Measurements from ENCODE around the gene GNPTG.

The GNPTG gene

DNA sequence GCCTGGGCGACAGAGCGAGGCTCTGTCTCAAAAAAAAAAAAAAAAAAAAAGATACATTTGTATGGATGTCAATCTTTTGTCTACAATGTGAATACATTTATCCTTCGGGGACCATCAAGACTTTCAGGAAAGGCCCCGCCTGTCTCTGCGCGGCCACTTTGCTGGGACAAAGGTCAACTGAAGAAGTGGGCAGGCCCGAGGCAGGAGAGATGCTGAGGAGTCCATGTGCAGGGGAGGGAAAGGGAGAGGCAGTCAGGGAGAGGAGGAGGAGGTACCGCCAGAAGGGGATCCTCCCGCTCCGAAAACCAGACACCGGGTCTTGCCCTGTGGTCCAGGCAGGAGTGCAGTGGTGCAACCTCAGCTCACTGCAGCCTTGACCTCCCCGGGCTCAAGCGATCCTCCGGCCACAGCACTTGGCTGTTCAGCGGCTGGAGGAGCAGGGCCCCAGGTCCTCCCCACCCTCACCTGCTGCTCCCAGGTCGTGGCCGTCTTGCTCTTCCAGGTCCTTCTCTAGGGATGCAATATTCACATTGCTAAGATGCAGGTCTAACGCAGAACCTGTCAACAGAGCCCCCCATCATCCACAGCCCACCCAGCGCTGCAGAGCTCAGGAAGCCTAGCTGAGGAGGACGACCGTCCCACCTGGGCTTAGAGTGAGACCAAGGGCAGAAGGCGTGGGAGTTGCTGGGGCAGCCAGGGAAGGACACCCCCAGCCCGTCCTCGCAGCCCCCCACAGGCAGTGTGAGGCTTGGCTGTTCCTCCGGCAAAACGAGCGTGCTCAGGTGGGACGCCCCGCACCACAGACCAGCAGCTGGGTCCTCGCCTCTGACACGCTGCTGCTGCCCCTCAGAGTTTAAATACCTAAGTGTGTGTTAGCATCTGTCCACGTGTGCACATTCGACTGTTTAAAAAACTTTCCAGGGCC lies 19.6 kb downstream of the GNPTG start:
- DNase-seq (ENCODE audit: low read depth in 2 of 2): no peak

DNA sequence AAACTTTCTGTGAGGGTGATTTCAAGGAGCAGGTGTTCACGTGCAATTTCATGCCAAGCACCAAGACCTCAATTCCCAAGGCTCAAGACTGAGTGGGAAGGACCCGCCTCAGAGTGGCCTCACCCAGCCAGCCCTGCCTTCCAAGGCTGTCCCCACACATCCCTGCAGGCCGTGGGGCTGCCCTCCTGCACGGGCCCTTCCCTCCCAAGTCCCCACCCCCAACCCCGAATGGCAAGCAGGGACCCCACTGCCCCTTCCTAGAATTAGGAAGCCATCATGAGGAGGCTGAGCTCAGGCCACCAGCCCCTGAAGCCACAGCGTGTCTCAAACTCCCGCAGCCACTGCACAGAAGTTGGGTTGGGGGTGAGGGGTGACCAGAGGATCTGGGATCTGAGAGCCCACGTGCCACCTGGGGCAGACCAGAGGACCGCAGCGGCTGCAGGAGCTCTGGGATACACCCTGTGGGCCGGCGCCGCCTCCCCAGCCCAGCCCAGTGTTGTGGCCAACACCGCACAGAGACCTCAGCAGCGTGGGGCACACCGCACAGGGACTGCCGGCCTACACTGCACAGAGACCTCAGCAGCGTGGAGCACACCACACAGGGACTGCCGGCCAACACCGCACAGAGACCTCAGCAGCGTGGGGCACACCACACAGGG lies 20.7 kb downstream of the GNPTG start:
- no peak for DNase-seq (ENCODE audit: low read depth in 2 of 2)

DNA sequence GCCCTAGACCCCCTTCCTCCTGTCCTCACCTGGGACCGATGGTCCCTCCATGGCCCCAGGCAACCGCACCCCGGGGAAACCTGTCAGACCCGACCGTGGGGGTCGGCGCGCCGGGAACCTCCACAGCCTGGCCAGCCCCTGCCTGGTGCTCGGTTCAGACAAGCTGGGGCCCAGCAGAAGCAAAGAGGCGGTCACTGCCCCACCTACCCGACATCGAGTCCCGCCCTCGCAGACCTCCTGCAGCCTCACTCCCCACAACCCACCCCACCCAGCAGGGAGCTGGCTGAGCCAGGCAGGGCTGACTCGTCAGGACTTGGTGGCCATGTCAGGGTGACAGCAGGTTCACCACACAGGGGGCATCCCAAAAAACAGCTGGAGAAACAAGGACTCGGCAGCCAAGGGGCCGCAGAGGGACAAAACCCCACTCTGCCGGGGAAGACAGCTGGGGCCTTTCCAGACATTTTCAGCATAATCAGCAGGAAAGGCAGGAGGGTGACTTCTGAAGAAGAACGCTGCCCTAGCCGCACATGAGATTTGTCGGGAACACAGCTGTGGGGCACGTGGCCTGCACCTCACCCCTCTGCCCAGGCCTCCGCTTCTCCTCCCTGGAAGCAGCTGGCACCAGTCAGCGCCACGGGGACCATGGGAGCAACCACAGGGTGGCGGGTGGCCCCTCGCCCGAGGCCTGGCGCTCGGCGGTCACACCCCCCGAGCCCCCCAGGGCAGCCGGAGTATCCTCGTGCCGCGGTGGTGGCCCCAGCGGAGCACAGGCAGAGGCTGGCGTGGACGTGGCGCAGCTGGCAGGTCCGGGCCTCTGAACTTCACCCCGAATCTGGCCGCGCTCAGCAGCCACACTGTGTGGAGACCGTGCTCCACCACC lies 22.9 kb downstream of the GNPTG start:
- no peak for DNase-seq (ENCODE audit: low read depth in 2 of 2)

DNA sequence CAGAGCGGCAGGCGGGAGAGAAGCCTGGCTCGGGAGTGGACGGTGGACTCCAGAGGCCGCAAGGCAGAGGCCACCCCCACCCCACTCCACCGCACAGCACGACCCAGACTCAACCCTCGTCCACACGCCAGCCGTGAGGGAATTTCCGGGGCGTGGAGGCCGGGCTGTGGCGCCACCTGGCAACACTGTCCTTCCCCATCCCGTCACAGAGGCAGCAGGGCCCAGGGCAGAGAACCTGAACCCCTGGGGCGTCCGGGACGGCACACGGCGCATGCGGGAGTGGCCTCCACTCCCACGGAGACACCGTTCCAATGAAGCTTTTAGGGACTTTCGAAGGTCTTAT lies 23.5 kb downstream of the GNPTG start:
- DNase-seq (ENCODE audit: low read depth in 2 of 2): no peak

DNA sequence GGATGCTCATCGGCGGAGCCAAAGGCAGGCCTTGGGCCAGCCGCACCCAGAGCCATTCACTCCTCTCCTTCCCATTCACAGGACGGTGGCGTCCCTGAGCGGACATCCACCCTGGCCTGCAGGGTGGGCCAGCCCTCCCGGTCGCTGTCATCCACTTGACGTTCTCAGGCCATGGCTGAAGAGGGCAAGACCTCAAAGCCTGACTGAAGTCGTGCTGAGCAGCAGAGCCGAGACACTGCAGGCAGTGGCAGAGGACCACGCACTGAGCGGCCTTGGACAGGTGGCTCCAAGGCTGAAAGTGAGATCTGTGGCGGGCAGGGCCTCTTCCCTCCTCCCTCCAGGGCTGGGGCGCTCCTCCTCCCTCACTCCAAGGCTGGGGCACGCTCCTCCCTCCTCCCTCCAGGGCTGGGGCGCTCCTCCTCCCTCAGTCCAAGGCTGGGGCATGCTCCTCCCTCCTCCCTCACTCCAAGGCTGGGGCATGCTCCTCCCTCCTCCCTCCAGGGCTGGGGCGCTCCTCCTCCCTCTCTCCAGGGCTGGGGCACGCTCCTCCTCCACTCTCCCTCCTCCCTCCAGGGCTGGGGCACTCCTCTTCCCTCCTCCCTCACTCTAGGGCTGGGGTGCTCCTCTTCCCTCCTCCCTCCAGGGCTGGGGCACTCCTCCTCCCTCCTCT lies 24.1 kb downstream of the GNPTG start:
- DNase-seq (ENCODE audit: low read depth in 2 of 2): no peak

DNA sequence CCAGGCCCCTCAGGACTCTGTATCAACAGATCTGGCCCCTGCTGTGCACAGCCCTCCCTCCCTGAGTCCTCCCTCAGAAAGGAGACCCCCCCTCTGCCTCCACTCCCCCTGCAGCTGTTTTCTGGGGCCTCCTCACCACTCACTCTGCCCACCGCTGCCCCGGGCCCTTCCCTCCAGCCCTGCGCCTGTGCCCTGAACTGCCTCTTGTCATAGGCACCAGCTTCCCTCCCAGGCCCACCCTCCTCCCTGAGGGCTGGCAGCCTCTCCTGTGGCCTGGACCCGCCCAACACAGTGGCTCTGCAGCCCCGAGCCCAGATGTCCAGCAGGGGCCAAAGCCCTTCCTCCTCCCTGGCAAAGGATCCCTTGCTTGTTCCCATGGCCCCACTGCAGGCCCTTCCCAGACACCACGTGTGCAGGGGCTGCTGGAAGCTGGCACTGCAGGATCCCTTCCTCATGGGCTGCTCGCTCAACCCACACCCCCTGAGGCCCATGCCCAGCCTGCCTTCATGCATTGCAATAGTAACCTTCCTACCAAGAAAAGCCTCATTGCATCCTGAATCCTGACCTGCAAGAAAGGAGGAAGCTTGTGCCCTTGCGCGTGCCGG lies 25.8 kb downstream of the GNPTG start:
- no peak for DNase-seq (ENCODE audit: low read depth in 2 of 2)

DNA sequence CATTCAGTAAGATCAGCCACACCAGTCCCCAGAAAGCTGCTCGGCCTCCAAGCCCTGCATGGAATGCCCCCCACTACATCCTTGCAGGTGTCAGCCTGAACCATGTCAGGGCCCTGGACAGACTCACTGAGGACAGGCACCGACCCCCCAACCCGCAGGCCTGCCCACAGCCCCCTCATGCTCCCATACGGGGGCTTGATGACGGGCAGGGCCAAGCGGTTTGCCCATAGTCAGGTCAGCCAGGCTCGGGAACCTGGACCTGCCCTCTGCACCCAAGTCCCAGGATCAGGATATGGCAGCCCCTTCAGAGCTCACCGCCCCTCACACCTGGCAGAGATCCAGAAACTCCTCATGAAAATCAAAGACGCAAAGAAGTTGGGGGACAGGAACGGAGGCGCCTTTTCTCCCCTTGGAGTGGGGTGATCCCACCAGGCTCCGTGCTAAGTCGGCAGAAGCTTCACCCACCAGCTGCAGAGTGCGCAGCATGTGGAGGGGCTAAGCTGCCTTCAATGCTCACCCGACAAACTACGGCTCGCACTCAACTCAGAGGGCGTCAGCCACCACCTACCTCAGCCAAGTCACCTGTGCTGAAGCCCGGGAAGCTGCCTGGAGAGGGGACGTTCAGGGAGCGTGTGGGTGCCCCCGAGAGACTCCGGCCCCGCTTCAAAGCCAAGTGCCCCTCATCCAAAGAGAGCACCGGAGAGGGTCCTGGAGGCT lies 26.5 kb downstream of the GNPTG start:
- no peak for DNase-seq (ENCODE audit: low read depth in 2 of 2)

DNA sequence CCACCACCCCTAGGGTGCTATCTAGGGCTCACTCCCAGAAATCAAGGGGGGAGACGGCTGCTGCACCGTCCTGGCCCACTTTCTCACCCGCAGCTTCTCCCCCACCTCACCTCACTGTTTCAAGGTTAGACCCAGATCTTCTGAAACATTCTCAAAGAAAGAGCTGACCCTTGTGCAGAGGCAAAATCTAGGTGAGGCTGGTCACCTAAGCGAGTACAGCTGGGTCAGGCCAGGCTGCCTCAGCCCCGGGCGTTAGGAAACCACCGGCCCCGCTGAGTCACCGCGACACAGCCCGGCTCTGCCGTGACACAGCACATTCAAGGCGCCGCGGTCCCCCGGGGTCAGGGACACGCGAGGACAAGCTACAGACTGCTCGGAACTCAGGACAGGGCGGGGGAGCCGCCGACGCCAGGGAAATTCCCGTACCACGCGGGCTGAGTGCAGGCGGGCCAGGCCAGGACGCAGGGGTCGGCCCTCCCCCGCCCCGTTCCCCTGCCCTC lies 27.1 kb downstream of the GNPTG start:
- DNase-seq (ENCODE audit: low read depth in 2 of 2): peak; percentile 60 to 67

DNA sequence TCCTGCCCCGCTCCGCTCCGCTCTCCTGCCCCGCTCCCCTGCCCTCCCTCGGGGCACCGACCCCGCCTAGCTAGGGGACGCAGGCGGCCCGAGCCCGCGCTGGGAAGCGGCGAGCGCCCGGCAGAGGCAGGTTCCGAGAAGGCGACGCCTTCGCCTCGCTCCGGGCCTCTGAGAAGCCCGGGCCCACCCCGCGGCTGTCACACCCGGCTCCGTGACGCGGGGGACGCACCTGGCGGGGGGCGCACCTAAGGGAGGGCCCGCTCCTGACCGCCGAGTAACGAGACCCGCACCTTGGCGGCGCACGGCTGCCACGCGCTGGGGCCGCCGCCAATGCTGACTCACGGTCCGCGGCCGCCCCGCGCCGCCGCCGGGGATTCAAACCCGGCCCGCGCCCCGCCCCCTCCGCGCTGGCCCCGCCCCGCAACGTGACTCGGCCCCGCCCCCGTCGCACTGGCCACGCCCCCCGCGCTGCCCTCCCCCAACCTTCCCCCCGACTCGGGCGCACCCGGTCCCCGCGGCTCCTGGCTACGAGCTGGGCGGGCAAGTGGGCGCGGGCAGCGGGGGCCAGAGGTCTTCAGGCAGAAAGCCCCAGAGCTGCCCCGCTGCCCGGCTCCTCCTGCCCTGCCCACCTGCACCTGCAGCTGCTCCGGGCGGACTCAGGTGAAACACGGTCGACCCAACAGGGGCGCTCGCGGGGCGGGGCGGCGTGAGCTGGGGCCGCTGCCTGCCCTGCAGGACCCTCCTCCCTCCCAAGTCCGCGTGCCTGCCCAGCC lies 27.8 kb downstream of the GNPTG start:
- DNase-seq (ENCODE audit: low read depth in 2 of 2): peak; percentile 54 to 58

DNA sequence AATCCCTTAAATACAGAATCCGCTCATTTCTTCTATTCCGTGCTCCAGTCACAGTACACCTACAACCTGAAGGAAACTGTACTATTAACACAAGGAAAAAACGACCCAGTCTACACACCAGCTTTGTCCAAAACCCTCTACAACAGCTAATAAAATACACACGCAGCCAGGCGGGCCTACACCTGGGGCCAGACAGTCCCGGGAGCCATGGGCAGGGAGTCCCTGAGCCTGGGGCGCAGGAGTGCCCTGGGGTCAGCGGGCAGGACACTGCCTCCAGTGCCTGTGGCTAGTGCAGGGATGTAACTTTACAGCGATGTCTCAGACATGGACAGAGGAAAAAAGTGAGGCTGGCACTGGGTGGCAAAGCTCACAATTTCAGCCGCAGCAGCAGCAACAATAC lies 28.5 kb downstream of the GNPTG start:
- DNase-seq (ENCODE audit: low read depth in 2 of 2): no peak

DNA sequence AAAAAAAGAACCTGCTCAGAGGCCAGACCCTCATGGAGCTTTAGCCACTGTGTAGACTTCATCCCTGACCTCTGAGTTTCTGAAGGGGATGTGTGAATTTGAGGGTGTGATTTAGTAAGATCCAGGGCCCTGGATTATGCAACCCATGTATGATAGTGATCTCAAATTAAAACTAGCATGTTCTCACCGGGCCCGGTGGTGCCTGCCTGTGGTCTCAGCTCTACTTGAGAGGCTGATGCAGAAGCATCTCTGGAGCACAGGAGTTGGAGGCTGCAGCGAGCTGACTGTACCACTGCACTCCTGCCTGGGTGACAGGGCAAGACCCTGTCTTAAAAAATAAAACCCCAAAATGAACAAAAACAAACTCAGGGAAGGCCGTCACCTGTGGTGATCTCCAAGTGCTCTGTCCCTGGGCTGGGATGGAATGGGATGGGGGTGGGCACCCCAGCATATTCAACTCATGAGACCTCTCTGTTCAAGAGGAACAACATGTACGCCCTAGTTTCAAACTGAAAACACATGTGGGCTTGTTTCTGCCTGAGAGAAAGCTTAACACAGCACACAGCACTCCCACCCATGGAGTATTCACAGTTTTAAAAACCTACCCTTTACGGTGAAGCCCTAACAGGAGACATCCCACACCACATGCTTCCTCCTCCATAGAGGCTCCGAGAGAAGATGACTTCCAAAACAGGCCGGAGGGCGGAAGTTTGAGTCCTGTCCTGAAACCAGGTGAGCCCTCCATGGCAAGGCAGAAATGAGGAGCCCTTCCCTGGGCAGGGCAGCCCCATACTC lies 30.1 kb downstream of the GNPTG start:
- DNase-seq (ENCODE audit: low read depth in 2 of 2): no peak

DNA sequence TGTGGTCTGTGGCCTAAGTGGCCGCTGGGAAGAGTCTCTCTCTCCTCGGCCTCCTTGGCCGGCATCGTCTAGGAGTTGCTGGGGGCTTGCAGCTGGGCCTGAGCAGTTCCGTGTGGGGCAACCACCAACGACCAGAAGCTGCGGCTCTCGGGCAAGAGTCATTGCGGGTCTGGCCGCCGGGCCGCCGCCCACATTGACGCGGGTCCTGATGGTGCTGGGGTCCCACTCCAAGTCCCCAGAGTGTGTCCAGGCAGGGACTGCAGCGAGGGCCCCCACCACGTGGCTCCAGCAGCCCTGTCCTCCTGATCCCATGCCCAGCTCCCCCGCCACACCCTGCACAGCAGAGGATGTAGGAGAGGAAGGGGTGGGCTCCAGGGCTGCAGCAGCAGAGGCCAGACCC lies 31.8 kb downstream of the GNPTG start:
- no peak for DNase-seq (ENCODE audit: low read depth in 2 of 2)

DNA sequence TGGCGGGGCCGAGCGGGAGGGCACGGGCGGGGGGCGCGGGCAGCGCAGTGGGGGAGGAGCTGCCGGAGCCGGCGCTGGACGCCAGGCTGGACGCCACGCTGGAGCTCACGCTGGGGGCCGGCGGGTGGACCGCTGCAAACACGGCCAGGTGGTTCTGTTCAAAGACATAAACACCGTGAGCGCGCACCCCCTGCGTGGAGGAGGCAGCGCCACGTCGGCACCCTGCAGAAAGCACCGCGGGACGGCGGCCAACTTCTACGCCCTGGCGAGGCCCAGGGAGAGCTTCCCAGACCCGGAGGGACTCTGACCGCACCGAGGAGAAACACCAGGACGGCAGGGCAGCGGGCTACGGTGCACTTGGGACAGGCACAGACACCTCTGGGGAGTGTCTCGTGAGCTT lies 33.5 kb downstream of the GNPTG start:
- no peak for DNase-seq (ENCODE audit: low read depth in 2 of 2)

DNA sequence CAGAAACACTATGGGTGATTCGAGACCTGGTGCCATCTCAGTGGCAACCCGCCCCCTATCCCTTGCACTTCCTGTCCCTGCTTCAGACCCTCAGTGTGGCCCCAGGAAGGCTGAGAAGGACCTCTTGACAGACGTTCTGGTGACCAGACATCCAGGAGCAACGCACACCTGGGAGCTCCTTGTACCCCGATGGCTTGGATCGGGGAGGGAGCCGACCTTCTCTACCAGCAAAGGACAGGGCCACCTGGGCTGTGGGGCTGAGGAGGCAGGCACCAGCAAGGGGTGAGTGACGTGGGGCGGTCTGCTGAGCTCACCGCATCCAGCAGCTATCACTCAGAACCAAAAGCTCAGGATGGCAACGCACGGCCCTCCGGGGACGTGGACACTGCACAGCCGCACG lies 35.6 kb downstream of the GNPTG start:
- no peak for DNase-seq (ENCODE audit: low read depth in 2 of 2)

DNA sequence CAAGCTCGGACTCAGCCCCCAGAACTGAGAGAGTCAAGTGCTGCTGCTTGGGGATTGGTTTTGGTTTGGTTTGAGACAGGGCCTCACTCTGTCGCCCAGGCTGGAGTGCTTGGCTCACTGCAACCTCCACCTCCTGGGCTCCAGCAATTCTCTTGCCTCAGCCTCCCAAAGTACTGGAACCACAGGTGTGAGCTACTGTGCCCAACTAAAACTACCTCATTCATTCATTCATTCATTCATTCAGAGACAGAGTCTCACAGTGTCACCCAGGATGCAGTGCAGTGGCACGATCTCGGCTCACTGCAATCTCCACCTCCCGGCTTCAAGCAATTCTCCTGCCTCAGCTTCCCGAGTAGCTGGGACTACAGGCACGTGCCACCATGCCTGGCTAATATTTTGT lies 38.0 kb downstream of the GNPTG start:
- DNase-seq (ENCODE audit: low read depth in 2 of 2): no peak

DNA sequence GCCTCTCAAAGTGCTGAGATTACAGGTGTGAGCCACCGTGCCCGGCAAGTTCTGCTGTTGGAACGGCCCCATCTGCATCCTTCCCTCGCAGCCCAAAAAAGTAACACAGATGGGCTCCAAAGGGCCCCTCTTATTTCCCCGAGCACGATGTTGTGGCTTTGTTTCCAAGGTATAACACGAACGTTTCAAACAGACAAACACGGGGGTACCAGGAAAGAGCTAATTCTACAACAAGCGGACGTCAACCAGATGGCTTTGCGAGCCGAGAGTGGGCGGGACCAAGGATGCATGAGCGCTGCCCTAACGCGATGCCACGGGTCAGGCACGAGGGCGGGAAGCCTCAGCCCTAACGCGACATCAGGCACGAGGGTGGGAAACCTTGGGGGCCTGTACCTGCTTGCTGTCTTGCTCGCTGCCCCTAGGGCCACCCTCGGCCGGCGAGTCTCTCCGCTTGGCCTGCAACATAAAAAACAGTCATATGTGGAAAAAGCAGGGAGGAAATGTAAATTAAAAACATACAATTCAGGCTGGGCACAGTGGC lies 38.6 kb downstream of the GNPTG start:
- DNase-seq (ENCODE audit: low read depth in 2 of 2): no peak

DNA sequence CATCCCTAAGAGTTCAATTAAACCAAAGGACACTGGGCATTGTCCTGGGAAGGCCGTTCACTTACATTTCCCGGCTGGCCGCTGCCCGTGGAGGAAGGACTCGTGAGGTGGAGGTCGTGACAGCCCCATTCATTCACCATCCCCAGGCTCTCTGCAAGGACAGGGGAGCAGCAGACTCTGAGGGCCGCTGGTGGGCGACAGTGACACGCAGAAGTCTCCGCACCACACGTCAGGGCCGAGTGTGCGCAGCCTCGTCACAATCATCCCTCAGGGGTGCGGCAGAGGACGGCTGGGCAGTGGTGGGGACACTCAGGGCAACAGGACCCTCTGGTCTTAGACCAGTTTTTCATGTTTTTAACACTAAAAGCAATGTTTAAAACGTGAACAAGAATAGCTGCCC lies 41.1 kb downstream of the GNPTG start:
- DNase-seq (ENCODE audit: low read depth in 2 of 2): no peak

DNA sequence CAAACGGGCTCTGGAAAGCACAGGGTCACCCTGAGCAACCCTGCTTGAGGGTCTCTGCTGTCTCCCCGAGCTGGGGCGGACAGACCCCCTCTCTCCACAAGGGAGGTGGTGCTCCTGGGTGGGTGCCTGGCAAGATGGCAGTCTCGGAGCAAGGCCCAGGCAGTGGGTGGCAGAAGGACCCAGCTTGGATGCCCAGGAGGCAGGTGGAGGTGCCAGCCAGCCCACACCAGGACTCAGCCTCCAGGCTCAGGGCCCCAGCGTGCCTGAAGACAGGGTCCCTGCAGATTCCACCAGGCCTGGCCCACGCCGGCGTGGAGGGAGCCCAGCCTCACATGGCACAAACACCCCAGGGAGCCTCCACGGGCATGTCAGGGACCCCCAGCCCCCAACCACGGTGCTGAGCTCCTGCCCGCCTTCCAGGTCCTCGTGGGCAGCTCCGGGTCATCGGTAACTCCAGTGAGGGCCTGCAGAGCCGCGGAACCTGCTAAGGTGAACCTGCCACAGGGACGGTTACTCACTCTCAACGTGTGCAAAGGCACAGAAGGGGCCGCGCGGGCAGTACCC lies 42.0 kb downstream of the GNPTG start:
- DNase-seq (ENCODE audit: low read depth in 2 of 2): no peak
